ENCODE results near the gene MBD5.

- TF ChIP-seq USF2 (CRISPR knock-in tag; IDR thresholded peaks at IDR 0.05) (no peak), FOXK1 (CRISPR knock-in tag; IDR thresholded peaks at IDR 0.05) (no peak), IRF2 (CRISPR knock-in tag; IDR thresholded peaks at IDR 0.05; ENCODE audit: borderline replicate concordance, low read depth) (no peak), E2F4 (CRISPR knock-in tag; IDR thresholded peaks at IDR 0.05; ENCODE audit: borderline replicate concordance, low read depth) (no peak), ZBTB43 (CRISPR knock-in tag; IDR thresholded peaks at IDR 0.05) (no peak), MAX (CRISPR knock-in tag; IDR thresholded peaks at IDR 0.05) (no peak), ZNF281 (CRISPR knock-in tag; IDR thresholded peaks at IDR 0.05) (no peak)
These were observed 238.8 kb downstream of the MBD5 start for GRCh38 chr2:148259674-148260073.
